ENCODE data around the gene FAM161B.

Gene FAM161B

DNA sequence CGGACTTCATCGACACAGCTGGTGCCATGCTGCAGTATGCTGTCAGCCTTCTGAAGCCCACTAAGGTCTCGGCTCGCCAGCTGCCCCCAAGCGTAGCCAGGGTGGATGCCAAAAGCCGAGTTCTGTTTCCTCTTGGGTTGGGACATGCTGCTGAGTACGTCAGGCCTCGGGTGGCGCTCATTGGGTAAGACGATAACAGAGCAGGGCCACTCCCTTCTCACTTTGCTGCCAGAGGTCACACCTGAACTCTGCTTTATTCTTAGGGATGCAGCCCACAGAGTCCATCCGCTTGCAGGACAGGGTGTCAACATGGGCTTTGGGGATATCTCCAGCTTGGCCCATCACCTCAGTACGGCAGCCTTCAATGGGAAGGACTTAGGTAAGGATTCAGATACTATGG lies 11.3 kb upstream of the FAM161B start:
- Histone ChIP-seq H2BK120ac (ENCODE audit: low read depth, low read length) (no peak overlapping the region), H3K4me2 (ENCODE audit: low read length, poor library complexity, severe bottlenecking) (no peak overlapping the region), H2BK15ac (ENCODE audit: low read depth, poor library complexity, severe bottlenecking) (no peak overlapping the region), H2BK12ac (ENCODE audit: low read length in 2 of 2) (no peak overlapping the region), H3K36me3 (ENCODE audit: control insufficient read depth in 1 of 2, insufficient read depth in 2 of 2, low read depth in 1 of 2, low read length in 2 of 2) (peaks cover 37 to 80% of the 10 kb centered on the region in 2 experiments), H3K27me3 (ENCODE audit: control insufficient read depth in 1 of 2, insufficient read depth in 1 of 2, low read length in 2 of 2) (no peaks in the 10 kb centered on the region), H3K9ac (ENCODE audit: low read length) (no peak overlapping the region), H3K14ac (ENCODE audit: low read length in 2 of 2) (no peak overlapping the region), H3K9me3 (ENCODE audit: control insufficient read depth, low read length) (no peaks in the 10 kb centered on the region), H2BK5ac (ENCODE audit: low read depth, low read length, poor library complexity, severe bottlenecking) (no peak overlapping the region), H3K4me1 (ENCODE audit: control insufficient read depth, insufficient read depth, low read depth, low read length) (no peaks in the 10 kb centered on the region), H3K23ac (ENCODE audit: low read length in 2 of 2) (no peak overlapping the region), H3K4me3 (ENCODE audit: insufficient read depth in 1 of 2, low read depth in 1 of 2, low read length in 2 of 2) (no peak overlapping the region), H3K4ac (ENCODE audit: low read depth in 1 of 2, low read length in 2 of 2) (no peak overlapping the region), H3K79me1 (replicated peaks; ENCODE audit: low read length, poor library complexity, severe bottlenecking) (peaks cover 2% of the 10 kb centered on the region), H2AFZ (ENCODE audit: low read depth, low read length) (no peak overlapping the region), H3K27ac (ENCODE audit: low read length, poor library complexity, severe bottlenecking) (no peak overlapping the region), H4K91ac (ENCODE audit: low read length) (no peak overlapping the region), H3K18ac (ENCODE audit: low read depth in 1 of 2, low read length in 2 of 2) (no peak overlapping the region), H4K8ac (ENCODE audit: low read length) (no peak overlapping the region), H2AK5ac (ENCODE audit: low read length, severe bottlenecking) (no peak overlapping the region)
- DNase-seq: no peak
- 95% methylated on average over 12 of the region's 12 CpGs for WGBS

- H3K36me3 ChIP-seq (ENCODE audit: control insufficient read depth in 1 of 2, insufficient read depth in 2 of 2, low read depth in 1 of 2, low read length in 2 of 2): peaks cover 38 to 89% of the 10 kb centered on the region in 2 experiments
- no peak overlapping the region for H3K27ac ChIP-seq (ENCODE audit: low read length, poor library complexity, severe bottlenecking)
These were observed 8.7 kb upstream of the FAM161B start for GRCh38 chr14:73958591-73958990.

GRCh38 chr14:73955674-73956073 lies 5.8 kb upstream of the FAM161B start:
- Histone ChIP-seq H2AK5ac (ENCODE audit: low read length, severe bottlenecking) (no peak overlapping the region), H4K8ac (ENCODE audit: low read length) (no peak overlapping the region), H3K4ac (ENCODE audit: low read depth in 1 of 2, low read length in 2 of 2) (no peak overlapping the region), H3K9me3 (ENCODE audit: control insufficient read depth, low read length) (no peaks in the 10 kb centered on the region), H3K4me3 (ENCODE audit: insufficient read depth in 1 of 2, low read depth in 1 of 2, low read length in 2 of 2) (no peak overlapping the region), H3K4me2 (ENCODE audit: low read length, poor library complexity, severe bottlenecking) (no peak overlapping the region), H2BK120ac (ENCODE audit: low read depth, low read length) (no peak overlapping the region), H2BK12ac (ENCODE audit: low read length in 2 of 2) (no peak overlapping the region), H3K27me3 (ENCODE audit: control insufficient read depth in 1 of 2, insufficient read depth in 1 of 2, low read length in 2 of 2) (no peaks in the 10 kb centered on the region), H3K18ac (ENCODE audit: low read depth in 1 of 2, low read length in 2 of 2) (no peak overlapping the region), H3K79me1 (replicated peaks; ENCODE audit: low read length, poor library complexity, severe bottlenecking) (peaks cover 10% of the 10 kb centered on the region), H3K27ac (ENCODE audit: low read length, poor library complexity, severe bottlenecking) (no peak overlapping the region), H3K14ac (ENCODE audit: low read length in 2 of 2) (no peak overlapping the region), H3K9ac (ENCODE audit: low read length) (no peak overlapping the region), H2BK5ac (ENCODE audit: low read depth, low read length, poor library complexity, severe bottlenecking) (no peak overlapping the region), H2AFZ (ENCODE audit: low read depth, low read length) (no peak overlapping the region), H3K36me3 (ENCODE audit: control insufficient read depth in 1 of 2, insufficient read depth in 2 of 2, low read depth in 1 of 2, low read length in 2 of 2) (peaks cover 27 to 62% of the 10 kb centered on the region in 2 experiments), H4K91ac (ENCODE audit: low read length) (no peak overlapping the region), H3K4me1 (ENCODE audit: control insufficient read depth, insufficient read depth, low read depth, low read length) (peaks cover 3% of the 10 kb centered on the region), H3K23ac (ENCODE audit: low read length in 2 of 2) (no peak overlapping the region), H2BK15ac (ENCODE audit: low read depth, poor library complexity, severe bottlenecking) (no peak overlapping the region)
- no peak for DNase-seq
- WGBS: 93% methylated on average over 5 of the region's 5 CpGs

More at GRCh38 chr14:73958591-73958990, 8.7 kb upstream of the FAM161B start:
- Histone ChIP-seq H3K14ac (ENCODE audit: low read length in 2 of 2) (no peak overlapping the region), H3K23ac (ENCODE audit: low read length in 2 of 2) (no peak overlapping the region), H2BK15ac (ENCODE audit: low read depth, poor library complexity, severe bottlenecking) (no peak overlapping the region), H2AFZ (ENCODE audit: low read depth, low read length) (no peak overlapping the region), H3K4me1 (ENCODE audit: control insufficient read depth, insufficient read depth, low read depth, low read length) (no peaks in the 10 kb centered on the region), H2AK5ac (ENCODE audit: low read length, severe bottlenecking) (no peak overlapping the region), H3K18ac (ENCODE audit: low read depth in 1 of 2, low read length in 2 of 2) (no peak overlapping the region), H3K9ac (ENCODE audit: low read length) (no peak overlapping the region), H4K91ac (ENCODE audit: low read length) (no peak overlapping the region), H4K8ac (ENCODE audit: low read length) (no peak overlapping the region), H2BK12ac (ENCODE audit: low read length in 2 of 2) (no peak overlapping the region), H3K4me2 (ENCODE audit: low read length, poor library complexity, severe bottlenecking) (no peak overlapping the region), H2BK5ac (ENCODE audit: low read depth, low read length, poor library complexity, severe bottlenecking) (no peak overlapping the region), H3K4ac (ENCODE audit: low read depth in 1 of 2, low read length in 2 of 2) (no peak overlapping the region), H3K9me3 (ENCODE audit: control insufficient read depth, low read length) (no peaks in the 10 kb centered on the region), H3K27me3 (ENCODE audit: control insufficient read depth in 1 of 2, insufficient read depth in 1 of 2, low read length in 2 of 2) (no peaks in the 10 kb centered on the region), H3K4me3 (ENCODE audit: insufficient read depth in 1 of 2, low read depth in 1 of 2, low read length in 2 of 2) (no peak overlapping the region), H3K79me1 (replicated peaks; ENCODE audit: low read length, poor library complexity, severe bottlenecking) (peaks cover 6% of the 10 kb centered on the region), H2BK120ac (ENCODE audit: low read depth, low read length) (no peak overlapping the region)
- DNase-seq: no peak

GRCh38 chr14:73953731-73954130 lies 3.8 kb upstream of the FAM161B start:
- no peak overlapping the region for H2AFZ ChIP-seq (ENCODE audit: low read depth, low read length)
- H2BK12ac ChIP-seq (ENCODE audit: low read length in 2 of 2): no peak overlapping the region
- H2AK5ac ChIP-seq (ENCODE audit: low read length, severe bottlenecking): no peak overlapping the region
- H3K79me1 ChIP-seq (replicated peaks; ENCODE audit: low read length, poor library complexity, severe bottlenecking): peaks cover 10% of the 10 kb centered on the region
- H3K14ac ChIP-seq (ENCODE audit: low read length in 2 of 2): no peak overlapping the region
- DNase-seq: no peak
- no peaks in the 10 kb centered on the region for H3K9me3 ChIP-seq (ENCODE audit: control insufficient read depth, low read length)
- H3K36me3 ChIP-seq (ENCODE audit: control insufficient read depth in 1 of 2, insufficient read depth in 2 of 2, low read depth in 1 of 2, low read length in 2 of 2): peaks cover 16 to 42% of the 10 kb centered on the region in 2 experiments
- peak overlapping the region in 1 of 2 experiments; percentile 6 for H3K4me3 ChIP-seq (ENCODE audit: insufficient read depth in 1 of 2, low read depth in 1 of 2, low read length in 2 of 2)
- H2BK120ac ChIP-seq (ENCODE audit: low read depth, low read length): no peak overlapping the region
- no peak overlapping the region for H3K27ac ChIP-seq (ENCODE audit: low read length, poor library complexity, severe bottlenecking)
- H2BK5ac ChIP-seq (ENCODE audit: low read depth, low read length, poor library complexity, severe bottlenecking): no peak overlapping the region
- H3K4me1 ChIP-seq (ENCODE audit: control insufficient read depth, insufficient read depth, low read depth, low read length): peaks cover 3% of the 10 kb centered on the region
- no peak overlapping the region for H2BK15ac ChIP-seq (ENCODE audit: low read depth, poor library complexity, severe bottlenecking)
- no peak overlapping the region for H3K18ac ChIP-seq (ENCODE audit: low read depth in 1 of 2, low read length in 2 of 2)
- H3K4ac ChIP-seq (ENCODE audit: low read depth in 1 of 2, low read length in 2 of 2): no peak overlapping the region
- peak overlapping the region; percentile 59 for H3K9ac ChIP-seq (ENCODE audit: low read length)
- no peak overlapping the region for H3K4me2 ChIP-seq (ENCODE audit: low read length, poor library complexity, severe bottlenecking)
- H4K91ac ChIP-seq (ENCODE audit: low read length): no peak overlapping the region
- H3K23ac ChIP-seq (ENCODE audit: low read length in 2 of 2): no peak overlapping the region
- H3K27me3 ChIP-seq (ENCODE audit: control insufficient read depth in 1 of 2, insufficient read depth in 1 of 2, low read length in 2 of 2): no peaks in the 10 kb centered on the region
- 100% methylated on average over 1 of the region's 1 CpG for WGBS
- H4K8ac ChIP-seq (ENCODE audit: low read length): no peak overlapping the region
